ENCODE measurements around the gene POU4F1. TPM values are rescaled to one million over a fixed set of nuclear protein-coding genes. Genes with fewer than 3 reads are reported as not detected.

The POU4F1 gene
- total and polyA plus RNA-seq, 7 donors: 0.07 TPM; not detected in 6

DNA sequence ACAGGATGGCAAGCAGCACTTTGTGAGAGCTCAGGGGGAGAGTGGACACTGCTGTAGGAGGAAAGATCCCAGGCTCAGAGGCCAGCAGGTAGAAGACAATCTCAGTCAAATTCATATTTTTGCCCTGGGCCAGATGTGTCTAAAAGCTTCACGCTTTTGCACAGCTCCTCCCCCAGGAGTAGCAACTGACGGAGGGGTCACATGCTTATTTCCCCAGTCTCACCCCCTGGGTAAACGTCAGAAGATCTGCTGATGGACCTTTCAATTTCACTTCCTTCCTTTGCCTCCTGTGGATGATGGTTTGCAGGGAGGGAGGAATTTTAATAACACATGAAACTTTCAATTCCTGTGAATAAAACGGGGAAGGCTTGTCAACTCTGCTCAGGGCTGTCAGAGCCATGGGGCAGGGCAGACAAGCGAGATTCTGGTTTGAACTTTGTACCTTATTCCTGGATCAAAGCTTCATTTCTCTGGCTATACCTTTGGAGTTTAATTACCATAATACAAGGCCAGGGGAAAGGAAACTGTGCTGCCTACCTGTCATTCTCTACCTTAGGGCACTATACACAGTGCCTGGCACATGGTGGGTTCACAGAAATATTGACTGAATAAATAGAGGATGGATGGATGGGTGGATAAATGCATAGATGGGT is 41.0 kb downstream of the POU4F1 start:
- Histone ChIP-seq H3K9me3 (no peaks in the 10 kb centered on the region), H3K4me3 (no peak overlapping the region), H3K27ac (no peak overlapping the region), H3K36me3 (no peaks in the 10 kb centered on the region), H3K4me1 (no peaks in the 10 kb centered on the region), H3K27me3 (peaks cover 0 to 4% (median 0%) of the 10 kb centered on the region in 3 donors)
- WGBS, 2 donors: 16 to 40% methylated on average over 5 of the region's 5 CpGs
- intact Hi-C loops (cut with DNase I): no loop called here
- no peak for DNase-seq
- TF ChIP-seq POLR2A (IDR thresholded peaks at IDR 0.05): no peak

Other genes with a start within 250 kb of the POU4F1 start
- 10 to 100 TPM in 3 of 4 donors, 1 to 10 TPM in 1; 9.1 to 13.6 (median 11.9) TPM for gene OBI1, start 55.6 kb upstream of the POU4F1 start, total RNA-seq
- gene OBI1, start 55.6 kb upstream of the POU4F1 start, polyA plus RNA-seq: 1 to 10 TPM; 2.1 to 5.6 (median 2.4) TPM

All from sigmoid colon (tissue), 7 donors.